ENCODE measurements around the gene CD79A.

DNA sequence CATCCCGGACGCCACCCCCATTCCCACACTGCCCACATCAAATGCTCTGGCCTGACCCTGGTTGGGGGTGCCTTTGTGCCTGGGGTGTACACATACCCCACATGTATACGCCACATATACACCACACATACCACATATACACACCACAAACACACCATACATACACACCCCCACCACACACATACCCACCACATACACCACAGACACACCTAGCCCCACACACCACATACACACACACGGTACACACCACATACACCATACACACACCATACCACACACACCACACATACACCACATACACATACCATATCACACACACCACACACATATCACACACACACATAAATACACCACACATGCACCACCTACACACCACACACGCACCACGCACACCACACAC, 41.0 kb downstream of the CD79A start:
- TF ChIP-seq, protein P1, sequence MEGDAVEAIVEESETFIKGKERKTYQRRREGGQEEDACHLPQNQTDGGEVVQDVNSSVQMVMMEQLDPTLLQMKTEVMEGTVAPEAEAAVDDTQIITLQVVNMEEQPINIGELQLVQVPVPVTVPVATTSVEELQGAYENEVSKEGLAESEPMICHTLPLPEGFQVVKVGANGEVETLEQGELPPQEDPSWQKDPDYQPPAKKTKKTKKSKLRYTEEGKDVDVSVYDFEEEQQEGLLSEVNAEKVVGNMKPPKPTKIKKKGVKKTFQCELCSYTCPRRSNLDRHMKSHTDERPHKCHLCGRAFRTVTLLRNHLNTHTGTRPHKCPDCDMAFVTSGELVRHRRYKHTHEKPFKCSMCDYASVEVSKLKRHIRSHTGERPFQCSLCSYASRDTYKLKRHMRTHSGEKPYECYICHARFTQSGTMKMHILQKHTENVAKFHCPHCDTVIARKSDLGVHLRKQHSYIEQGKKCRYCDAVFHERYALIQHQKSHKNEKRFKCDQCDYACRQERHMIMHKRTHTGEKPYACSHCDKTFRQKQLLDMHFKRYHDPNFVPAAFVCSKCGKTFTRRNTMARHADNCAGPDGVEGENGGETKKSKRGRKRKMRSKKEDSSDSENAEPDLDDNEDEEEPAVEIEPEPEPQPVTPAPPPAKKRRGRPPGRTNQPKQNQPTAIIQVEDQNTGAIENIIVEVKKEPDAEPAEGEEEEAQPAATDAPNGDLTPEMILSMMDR (conservative IDR thresholded peaks at IDR 0.05), result no peak
- TF ChIP-seq EZH2 (IDR thresholded peaks at IDR 0.05; ENCODE audit: low read depth), result no peak

Measured in PC-9 (cell line).